22Rv1 (cell line): Measurements from ENCODE around the gene CSTB.

Experiments used
- H3K27ac ChIP-seq: fragments of 450-650 bp; 2 replicates; pipeline ENCODE4 v1.5.1; 2017
- ZFX ChIP-seq: fragments of 450-650 bp; IDR thresholded peaks from 2 replicates; pipeline ENCODE4 v1.6.1; 2017; ENCODE audit warnings: antibody characterized with exemption, borderline replicate concordance
- TF ChIP-seq, protein P1 (sequence below): fragments of 450-650 bp; IDR thresholded peaks from 2 replicates; pipeline ENCODE4 v1.5.1; 2017; ENCODE audit warnings: mild to moderate bottlenecking

CSTB gene

DNA sequence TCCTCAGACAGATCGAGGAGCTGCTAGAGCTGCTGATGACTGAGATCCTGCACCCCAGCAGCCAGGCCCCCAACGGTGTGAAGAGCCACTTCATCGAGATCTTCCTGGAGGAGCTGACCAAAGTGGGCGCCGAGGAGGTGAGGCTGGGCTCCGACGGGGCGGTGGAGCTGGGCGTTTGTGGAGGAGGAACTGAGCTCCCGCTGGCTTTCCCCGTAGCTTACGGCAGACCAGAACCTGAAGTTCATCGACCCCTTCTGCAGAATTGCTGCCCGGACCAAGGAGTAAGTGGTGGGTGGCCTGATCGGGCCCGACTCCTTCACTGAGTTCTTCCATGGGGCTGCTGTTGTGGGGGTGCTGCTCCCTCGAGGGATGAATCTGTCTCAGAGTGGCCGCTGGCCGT, 21.3 kb upstream of the CSTB start:
- TF ChIP-seq ZFX = no peak
- TF ChIP-seq, protein P1, sequence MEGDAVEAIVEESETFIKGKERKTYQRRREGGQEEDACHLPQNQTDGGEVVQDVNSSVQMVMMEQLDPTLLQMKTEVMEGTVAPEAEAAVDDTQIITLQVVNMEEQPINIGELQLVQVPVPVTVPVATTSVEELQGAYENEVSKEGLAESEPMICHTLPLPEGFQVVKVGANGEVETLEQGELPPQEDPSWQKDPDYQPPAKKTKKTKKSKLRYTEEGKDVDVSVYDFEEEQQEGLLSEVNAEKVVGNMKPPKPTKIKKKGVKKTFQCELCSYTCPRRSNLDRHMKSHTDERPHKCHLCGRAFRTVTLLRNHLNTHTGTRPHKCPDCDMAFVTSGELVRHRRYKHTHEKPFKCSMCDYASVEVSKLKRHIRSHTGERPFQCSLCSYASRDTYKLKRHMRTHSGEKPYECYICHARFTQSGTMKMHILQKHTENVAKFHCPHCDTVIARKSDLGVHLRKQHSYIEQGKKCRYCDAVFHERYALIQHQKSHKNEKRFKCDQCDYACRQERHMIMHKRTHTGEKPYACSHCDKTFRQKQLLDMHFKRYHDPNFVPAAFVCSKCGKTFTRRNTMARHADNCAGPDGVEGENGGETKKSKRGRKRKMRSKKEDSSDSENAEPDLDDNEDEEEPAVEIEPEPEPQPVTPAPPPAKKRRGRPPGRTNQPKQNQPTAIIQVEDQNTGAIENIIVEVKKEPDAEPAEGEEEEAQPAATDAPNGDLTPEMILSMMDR = no peak
- H3K27ac ChIP-seq = no peak overlapping the region

- TF ChIP-seq, protein P1 = no peak
- TF ChIP-seq ZFX = no peak
- no peak overlapping the region for H3K27ac ChIP-seq
Observed at GRCh38 chr21:43794857-43795256, 18.7 kb upstream of the CSTB start.

- H3K27ac ChIP-seq = no peak overlapping the region
- TF ChIP-seq ZFX = no peak
- TF ChIP-seq, protein P1 = no peak
Observed at GRCh38 chr21:43794311-43794710, 18.2 kb upstream of the CSTB start.

DNA sequence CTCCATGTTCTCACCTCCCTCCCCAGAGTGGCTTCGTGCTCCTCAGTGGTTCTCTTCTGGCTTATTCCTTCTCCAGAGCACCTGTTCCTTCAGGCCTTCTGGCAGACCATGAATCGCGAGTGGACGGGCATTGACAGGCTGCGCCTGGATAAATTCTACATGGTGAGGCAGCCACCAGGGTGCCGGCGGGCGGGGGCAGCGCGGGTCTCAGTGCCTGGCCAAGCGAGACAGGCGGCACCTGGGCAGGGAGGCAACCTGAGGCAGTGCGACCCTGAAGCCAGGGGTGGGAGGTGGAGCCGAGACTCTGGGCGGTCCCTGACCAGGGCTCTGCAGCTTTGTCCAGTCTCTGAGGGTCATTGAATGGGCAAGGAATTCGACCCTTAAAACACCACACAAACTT, 17.1 kb upstream of the CSTB start:
- no peak for TF ChIP-seq ZFX
- TF ChIP-seq, protein P1 = no peak
- no peak overlapping the region for H3K27ac ChIP-seq

DNA sequence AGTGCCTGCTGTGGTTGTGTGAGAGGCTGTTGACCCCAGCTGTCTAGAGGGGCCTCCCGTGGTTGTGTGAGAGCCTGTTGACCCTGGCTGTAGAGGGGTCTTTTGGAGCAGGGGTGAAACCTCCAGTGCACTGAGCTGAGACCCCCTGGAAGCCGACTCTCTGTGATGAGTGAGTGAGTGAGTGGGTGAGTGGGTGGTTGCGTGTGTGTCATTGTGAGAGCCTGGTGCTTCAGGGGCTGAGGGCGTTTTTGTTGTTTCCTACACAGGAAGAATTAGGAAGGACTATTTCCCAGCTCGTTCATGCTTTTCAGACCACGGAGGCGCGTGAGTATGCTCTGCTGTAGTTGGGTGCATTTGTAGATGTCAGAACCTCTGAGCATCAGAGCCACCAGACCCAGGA, 16.3 kb upstream of the CSTB start:
- TF ChIP-seq, protein P1 = no peak
- no peak for TF ChIP-seq ZFX
- H3K27ac ChIP-seq = no peak overlapping the region

DNA sequence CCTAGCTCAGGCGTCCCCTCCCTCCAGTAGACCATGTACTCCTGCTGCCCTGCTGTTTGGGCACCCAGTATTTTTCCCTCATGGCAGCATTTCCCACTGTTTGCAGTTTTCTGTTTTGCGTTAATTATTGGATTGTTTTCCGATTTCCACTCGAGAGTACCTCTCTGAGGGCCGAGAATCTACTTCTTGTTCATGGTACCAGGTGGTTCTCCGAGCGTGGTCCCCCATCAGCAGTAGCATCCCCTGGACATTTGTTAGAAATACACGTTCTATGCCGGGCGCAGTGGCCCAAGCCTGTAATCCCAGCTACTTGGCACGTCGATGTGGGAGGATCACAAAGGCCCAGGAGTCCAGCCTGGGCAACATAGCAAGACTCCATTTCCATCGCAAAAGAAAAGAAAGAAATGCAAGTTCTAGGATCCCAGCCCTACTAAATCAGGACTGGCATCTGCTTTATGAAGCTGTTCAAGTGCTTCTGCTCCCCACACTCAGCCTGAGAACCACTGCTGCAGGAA, 14.0 kb upstream of the CSTB start:
- H3K27ac ChIP-seq = peak overlapping the region; percentile 86
- no peak for TF ChIP-seq ZFX
- TF ChIP-seq, protein P1 = no peak

GRCh38 chr21:43789276-43790009, 13.3 kb upstream of the CSTB start, which contains the start of gene RRP1:
RRP1 (plus strand) TSS chr21:43789577; CDS start chr21:43789630, 53 bp downstream.
- TF ChIP-seq ZFX = no peak
- TF ChIP-seq, protein P1 = peak; percentile 99
- H3K27ac ChIP-seq = peak within 1 kb of the TSS; percentile 86
